Left colon (tissue), 2 donors: ENCODE measurements around the gene TIMD4. TPM values are rescaled to one million over a fixed set of nuclear protein-coding genes. Genes with fewer than 3 reads are reported as not detected.
"Not testable (repeated sequence)": the region's sequence is repeated elsewhere in the genome, so short reads cannot be mapped to it uniquely, and the experiment has no call there.

ENCODE experiments used
- ATAC-seq: fragments of 200-7000 bp; cut with Tn5 transposase; one replicate; pipeline ENCODE4 v1.9.1; 2020; ENCODE audit warnings: mild to moderate bottlenecking, moderate library complexity
- DNase-seq, 2 donors: peaks; one replicate each; pipeline ENCODE4 v3.0.0-alpha.2; 2020
- intact Hi-C, 2 donors: fragments of 100-400 bp; cut with DNase I in 1 of 2; cut with micrococcal nuclease in 1 of 2; formaldehyde crosslinking; loops; one replicate each; pipeline versions ENCODE4 v1.11.2 to v1.14.0; 2022; cut with DNase I, micrococcal nuclease
- long read RNA-seq: library from polyadenylated mRNA; unstranded; transcript quantifications from one replicate; pipeline ENCODE4 v2.0.0, GENCODE V29; 2021
- total RNA-seq, 2 donors: library from RNA; stranded (reverse); fragmentation: NEBNext Ultra II Directional; extraction: Animal tissue kit (Norgen Biotek cat#: 25700); gene quantifications; one replicate each; pipeline ENCODE4 v1.2.1, GENCODE V29; 2021
- donor health status: DM: no; HTN: no; CAD: no.
- donor health status: DM: yes; HTN: yes; CAD: no.

TIMD4 gene
- 1 to 10 TPM in 1 of 2 donors, under 1 TPM in 1; 0.49 to 2.5 TPM for total RNA-seq
- long read RNA-seq: 0 reads

- no peak for DNase-seq
- intact Hi-C loops: no loop called here
These were observed at the start of gene TIMD4 for GRCh38 chr5:156963125-156963524. TSS of gene TIMD4 (minus strand) at chr5:156963226. CDS start at chr5:156963198, 28 bp downstream.

GRCh38 chr5:157006262-157006661 is 43.2 kb upstream of the TIMD4 start:
- DNase-seq: no peak
- no peak for ATAC-seq
- intact Hi-C loops: no loop called here

More at GRCh38 chr5:156963125-156963524, at the start of gene TIMD4:
- no peak for ATAC-seq

DNA sequence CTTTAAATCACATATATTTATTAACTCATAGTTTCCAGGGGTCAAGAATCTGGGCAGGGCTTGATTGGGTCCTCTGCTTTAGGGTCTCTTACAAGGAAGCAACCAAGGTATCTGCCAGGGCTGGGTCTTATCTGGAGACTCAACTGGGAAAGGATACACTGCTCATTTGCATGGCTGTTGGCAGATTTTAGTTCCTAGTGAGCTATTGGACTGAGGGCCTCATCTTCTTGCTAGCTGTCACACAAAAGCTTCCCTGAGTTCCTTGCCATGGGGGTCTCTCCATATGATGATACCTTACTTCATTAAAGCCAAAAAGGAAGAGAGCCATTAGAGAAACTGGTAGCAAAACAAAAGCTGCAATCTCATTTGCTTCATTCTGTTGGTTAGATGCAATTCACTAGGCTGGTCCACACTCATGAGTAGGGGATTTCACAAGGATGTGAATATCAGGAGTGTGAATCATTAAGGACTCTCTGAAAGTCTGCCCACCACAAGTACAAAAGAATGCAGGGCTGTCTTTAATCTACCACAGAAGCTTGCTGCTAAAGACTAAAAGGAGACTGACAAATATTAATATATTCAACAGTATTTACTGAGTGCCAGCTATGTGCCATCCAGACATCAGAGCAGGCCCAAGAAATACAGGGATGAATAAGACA is 42.0 kb upstream of the TIMD4 start:
- intact Hi-C loops: no loop called here
- ATAC-seq (no peak), DNase-seq (no peak)

DNA sequence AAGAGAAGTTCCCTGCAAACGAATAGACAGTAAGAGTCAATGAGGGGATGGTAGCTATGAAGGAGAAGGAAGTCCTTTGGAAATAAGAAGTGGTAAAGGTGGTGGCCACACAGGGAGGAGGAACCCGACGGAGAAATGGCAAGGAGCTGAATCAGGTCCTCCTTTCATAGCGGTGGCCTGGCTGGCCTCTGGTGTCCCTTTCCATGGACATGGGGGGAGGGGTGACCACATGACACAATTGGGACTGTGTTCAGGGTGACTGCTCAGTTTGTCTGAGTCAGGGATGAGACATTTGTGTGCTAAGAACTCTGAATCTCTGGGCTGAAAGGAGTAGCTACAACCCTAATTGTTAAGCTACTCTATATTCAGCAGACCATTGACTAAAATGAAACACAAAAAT is 28.7 kb upstream of the TIMD4 start:
- ATAC-seq (no peak), DNase-seq (no peak)
- intact Hi-C loops: no loop called here

- intact Hi-C loops: no loop called here
- ATAC-seq (no peak), DNase-seq (no peak)
These were observed 21.0 kb upstream of the TIMD4 start for GRCh38 chr5:156984064-156984463.

DNA sequence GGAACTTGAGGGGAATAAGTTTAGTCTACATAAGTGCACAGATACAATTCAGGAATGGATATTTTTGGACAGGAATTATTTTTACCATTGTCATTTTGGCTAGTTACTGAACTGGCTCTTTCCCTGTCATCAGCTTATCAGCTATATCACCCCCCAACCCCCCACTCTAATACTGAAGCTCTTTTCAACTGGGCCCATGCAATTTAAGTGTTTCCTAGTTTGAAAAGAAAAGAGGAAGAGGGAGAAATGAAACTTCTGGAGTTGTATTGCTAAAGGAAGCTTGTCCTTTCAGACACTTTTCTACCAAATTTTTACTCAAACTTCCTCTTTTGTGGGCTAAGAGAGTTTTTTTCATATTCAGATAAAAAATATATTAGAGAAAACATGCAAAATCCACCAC is 18.5 kb upstream of the TIMD4 start:
- DNase-seq (no peak), ATAC-seq (no peak)
- intact Hi-C loops: no loop called here

- intact Hi-C loops: no loop called here
- ATAC-seq (no peak), DNase-seq (no peak)
These were observed 11.3 kb upstream of the TIMD4 start for GRCh38 chr5:156974328-156974727.

- intact Hi-C loops: no loop called here
- DNase-seq: no peak
- ATAC-seq: no peak
These were observed 9.0 kb upstream of the TIMD4 start for GRCh38 chr5:156971848-156972525.

GRCh38 chr5:156971415-156971814 is 8.4 kb upstream of the TIMD4 start:
- DNase-seq (no peak), ATAC-seq (no peak)
- intact Hi-C loops: no loop called here

- intact Hi-C loops, ATAC-seq, DNase-seq: not testable (repeated sequence)
These were observed 4.4 kb upstream of the TIMD4 start for GRCh38 chr5:156967386-156967785.

DNA sequence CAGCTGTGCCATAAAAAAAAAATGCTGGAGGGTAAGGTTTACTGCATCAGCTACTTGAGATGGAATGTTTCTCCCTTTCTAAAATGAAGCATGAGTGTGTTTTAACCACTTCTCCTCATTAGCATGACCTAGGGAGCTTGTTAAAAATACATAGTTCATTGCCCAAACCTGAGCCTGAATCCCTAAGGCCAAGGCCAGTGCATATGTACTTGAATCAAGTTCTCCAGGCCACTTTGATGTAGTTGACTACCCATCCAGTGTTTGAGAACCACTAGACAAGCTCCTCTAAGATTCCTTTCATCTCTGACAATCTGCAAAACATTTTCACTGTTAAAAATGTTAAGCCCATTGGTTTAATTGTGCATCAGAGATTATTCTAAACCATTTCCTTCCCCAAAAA is 6.7 kb downstream of the TIMD4 start:
- ATAC-seq: no peak
- no peak for DNase-seq
- intact Hi-C loops: no loop called here

GRCh38 chr5:156951359-156951758 is 11.7 kb downstream of the TIMD4 start:
- no peak for DNase-seq
- intact Hi-C loops: no loop called here
- ATAC-seq: no peak

DNA sequence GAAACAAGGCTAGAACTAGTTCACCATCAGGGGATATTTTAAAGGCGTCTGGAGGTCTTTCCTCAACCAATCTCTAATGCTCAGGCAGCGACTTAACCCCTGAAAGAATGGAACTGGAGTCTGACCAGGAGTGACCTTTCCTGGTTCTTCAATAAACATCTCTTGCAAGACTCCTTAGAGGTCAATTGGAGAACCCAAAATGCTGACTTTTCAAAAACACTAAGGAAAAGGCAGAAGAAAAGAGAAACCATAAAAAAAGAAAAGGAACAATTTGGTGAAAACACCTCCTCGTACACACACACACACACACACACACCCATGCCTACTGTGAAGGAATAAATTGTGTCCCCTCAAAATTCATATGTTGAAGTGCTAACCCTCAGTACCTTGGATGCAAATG is 12.3 kb downstream of the TIMD4 start:
- intact Hi-C loops: no loop called here
- DNase-seq: no peak
- ATAC-seq: no peak

DNA sequence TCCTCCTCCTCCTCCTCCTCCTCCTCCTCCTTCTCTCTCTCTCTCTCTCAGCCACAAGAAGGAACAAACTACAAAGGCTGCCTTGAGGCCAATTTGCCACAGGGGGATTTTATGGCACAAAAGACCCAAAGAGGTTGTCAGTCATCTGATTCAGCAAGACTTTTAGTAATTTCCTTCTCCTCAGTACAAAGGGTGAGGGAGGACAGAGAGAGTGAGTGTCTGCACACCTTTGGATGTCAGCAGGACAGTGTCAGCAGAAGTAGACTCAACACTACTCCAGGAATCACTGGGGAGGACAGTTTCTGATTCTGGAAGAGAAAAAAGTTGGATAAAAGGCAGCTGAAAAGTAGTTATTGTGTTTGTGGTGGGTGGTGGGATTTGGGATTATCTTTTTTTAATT is 13.6 kb downstream of the TIMD4 start:
- intact Hi-C loops: no loop called here
- ATAC-seq: no peak
- no peak for DNase-seq

GRCh38 chr5:156947925-156948324 is 15.1 kb downstream of the TIMD4 start:
- DNase-seq (no peak), ATAC-seq (no peak)
- intact Hi-C loops: no loop called here

DNA sequence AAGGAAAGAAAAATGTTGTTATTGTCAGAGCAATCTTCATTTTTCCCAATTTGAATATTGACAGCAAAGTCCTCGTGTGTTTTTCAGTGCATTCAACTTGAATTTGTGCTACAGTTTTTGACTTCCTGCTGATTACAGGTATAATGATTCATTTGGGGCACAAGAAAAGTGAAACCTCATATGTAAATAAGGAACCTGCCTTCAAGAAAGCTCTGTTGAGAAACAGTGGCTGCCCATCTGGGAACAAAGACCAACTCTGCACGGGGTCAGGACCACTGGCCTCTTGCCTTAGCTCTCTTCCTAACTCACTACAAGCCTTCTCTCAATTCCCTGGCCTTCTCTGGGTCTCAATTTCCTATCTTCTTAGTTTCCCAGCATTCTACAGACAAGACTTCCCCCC is 21.0 kb downstream of the TIMD4 start:
- no peak for DNase-seq
- intact Hi-C loops: no loop called here
- ATAC-seq: no peak

- ATAC-seq, intact Hi-C loops, DNase-seq: not testable (repeated sequence)
These were observed 22.6 kb downstream of the TIMD4 start for GRCh38 chr5:156940462-156940861.

GRCh38 chr5:156936972-156937371 is 26.1 kb downstream of the TIMD4 start:
- DNase-seq (no peak), ATAC-seq (no peak)
- intact Hi-C loops: no loop called here

- peak in 1 of 2 donors; percentile 22 for DNase-seq
- no peak for ATAC-seq
- intact Hi-C loops: no loop called here
These were observed 28.4 kb downstream of the TIMD4 start for GRCh38 chr5:156934450-156935211.

- DNase-seq (no peak), ATAC-seq (no peak)
- intact Hi-C loops: no loop called here
These were observed 33.6 kb downstream of the TIMD4 start for GRCh38 chr5:156929366-156929948.
